GM19351 (cell line): Measurements from ENCODE around the gene UCMA.
A peak's percentile ranks its signal among the peaks of the same experiment; 100 is the strongest.
"Not testable (repeated sequence)": the region's sequence is repeated elsewhere in the genome, so short reads cannot be mapped to it uniquely, and the experiment has no call there.

Experiments used
- ATAC-seq: cut with Tn5 transposase; IDR thresholded peaks from one replicate; pipeline ENCODE4 v1.9.1; 2021; ENCODE audit warnings: mild to moderate bottlenecking, moderate library complexity; ENCODE audit not compliant: unreplicated experiment

The UCMA gene

DNA sequence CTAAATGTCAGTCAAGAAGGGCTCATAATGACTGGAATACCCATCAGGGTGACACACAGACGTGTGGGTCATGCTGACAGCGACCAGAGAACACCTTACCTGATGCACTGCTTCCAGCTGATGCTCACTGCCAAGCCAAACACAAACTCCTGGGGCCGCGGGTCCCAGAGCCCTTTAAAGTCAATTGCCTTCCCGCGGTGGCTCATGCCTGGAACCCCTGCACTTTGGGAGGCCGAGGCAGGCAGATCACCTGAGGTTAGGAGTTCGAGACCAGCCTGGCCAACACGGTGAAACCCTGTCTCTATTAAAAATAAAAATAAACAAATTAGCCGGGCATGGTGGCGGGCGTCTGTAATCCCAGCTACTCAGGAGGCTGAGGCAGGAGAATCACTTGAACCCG is 562 bp upstream of the UCMA start:
- ATAC-seq: not testable (repeated sequence)

DNA sequence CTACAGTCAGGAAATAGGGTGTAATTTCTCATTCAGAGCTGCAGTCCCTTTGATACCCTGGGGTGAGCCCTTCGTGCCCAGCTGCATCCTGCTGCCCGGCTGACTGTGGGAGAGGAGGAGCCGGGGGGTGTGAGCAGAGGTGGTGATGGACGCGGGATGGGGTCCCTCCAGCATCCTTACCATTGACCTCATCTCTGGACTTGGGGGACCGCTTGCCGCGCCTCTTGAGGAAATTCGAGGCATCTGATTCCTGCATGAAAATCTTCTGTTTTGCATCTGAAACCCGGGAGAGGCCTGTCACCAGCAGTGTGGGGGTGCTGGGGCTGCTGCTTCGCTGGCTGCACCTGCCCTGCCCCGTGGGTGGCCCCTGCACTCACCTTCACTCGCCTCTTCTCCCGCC is 816 bp downstream of the UCMA start:
- no peak for ATAC-seq

DNA sequence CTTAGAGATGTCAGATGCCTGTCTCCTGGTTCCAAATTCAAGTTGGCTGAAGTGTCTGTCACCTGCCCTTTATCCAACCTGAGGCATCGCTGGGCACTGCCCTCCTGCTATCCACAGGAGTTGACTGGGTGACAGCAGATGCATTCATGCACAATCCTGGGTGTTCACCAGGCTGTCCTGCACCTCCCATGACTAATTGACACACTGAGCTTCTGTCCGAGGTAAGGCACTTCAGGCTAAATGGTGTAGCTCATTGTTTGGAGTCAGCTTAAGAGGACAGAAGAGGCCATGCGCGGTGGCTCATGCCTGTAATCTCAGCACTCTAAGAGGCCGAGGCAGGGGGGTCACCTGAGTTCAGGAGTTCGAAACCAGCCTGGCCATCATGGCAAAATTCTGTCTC is 2.4 kb downstream of the UCMA start:
- ATAC-seq: no peak

DNA sequence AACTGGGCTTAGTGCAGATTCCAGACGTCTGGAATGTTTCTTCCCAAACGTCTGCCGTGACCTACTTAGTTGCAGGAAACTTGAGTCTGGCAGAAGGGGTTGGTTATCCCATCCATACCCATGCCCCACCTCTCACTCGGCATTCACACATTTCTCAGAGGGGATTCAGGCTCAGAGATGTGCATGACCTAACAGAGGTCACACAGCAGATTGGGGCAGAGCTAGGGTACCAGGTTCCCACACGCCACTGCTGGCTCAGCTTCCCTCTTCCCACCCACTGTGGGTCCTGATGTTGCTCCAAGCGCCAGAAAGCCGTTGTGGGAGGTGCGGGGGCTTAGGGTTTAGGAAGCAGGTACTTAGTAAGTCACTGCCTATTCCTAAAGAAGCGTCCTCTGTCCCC is 3.0 kb downstream of the UCMA start:
- no peak for ATAC-seq

DNA sequence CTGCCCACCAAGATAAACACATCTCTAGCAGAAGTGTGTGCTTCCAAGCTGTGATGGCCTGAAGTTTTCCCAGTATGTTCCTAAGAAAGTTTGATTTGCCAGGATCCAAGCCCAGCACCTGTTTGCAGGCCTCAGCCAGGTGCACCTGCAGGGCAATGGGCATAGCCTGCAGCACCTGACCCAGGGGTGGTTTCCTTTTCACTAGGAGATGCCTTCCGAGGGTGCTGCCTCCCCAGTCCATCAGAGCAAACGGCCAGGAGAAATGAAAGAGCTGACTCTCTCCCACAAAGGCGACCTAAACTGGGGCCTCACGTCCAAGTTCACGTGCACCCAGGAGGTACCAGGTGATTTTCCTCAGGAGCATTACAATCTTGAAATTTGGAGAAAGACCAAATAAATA is 7.1 kb downstream of the UCMA start:
- no peak for ATAC-seq

DNA sequence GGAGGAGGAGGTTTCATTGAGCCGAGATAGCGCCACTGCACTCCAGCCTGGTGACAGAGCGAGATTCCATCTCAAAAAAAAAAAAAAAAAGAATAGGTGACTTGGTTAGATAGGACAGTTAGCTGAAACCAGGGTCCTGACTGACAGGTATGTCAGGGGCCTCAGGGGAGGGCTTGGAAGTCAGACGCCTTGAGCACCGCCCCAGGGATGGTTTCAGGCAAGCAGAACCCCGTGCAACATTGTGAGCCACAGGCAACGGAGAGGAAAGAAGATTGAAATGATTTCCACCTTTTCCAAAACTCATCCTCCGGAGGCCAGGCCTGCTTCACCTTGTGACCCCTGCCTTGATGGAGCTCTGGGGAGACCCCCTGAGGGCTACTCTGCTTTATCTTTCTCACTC is 8.6 kb downstream of the UCMA start:
- no peak for ATAC-seq

DNA sequence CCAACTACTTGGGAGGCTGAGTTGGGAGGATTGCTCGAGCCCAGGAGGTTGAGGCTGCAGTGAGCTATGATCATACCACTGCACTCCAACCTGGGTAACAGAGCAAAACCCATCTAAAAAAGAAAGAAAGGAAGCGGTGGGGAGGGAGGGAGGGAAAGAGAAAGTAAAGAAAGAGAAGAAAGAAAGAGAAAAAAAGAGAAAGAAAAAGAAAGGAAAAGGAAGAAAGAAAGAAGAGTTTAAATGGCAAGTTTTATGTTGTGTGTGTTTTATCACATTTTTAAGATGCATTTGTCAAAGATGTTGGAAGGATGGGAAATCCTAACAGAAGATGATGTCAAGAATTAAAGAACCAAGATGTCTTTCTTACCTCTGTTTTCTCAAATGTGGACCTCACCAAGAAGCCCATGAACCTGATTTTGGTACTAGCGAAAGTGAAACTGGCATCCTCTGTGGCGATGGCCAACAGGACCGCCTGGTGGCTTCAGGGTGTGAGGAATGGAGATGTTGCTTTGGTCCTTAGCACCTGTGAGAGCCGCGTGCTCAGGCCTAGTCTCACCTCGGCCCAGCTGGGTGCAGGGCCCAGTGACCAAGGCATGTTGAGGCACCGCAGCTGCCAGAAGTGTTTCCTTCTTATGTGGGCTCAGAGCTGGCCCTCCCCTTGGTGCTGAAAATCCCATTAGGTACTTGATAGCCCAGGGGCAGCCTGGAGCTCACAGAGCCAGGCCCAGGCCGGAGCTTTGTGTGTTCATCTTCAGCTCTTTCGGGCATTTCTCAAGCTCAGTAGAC is 9.8 kb downstream of the UCMA start:
- no peak for ATAC-seq

DNA sequence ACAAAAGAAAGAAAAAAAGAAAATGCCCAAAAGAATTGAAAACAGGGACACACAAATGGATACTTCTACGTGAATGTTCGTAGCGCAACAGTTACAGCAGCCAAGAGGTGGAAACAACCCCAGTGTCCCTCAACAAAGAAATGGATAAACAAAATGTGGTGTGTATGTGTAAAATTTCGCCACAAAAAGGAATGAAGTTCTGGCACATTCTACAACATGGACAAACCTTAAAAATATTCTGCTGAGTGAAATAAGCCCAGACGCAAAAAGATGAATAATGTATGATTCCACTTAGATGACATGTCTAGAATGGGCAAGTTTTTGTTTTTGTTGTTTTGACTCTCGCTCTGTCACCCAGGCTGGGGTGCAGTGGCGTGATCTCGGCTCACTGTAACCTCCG is 10.9 kb downstream of the UCMA start:
- no peak for ATAC-seq

DNA sequence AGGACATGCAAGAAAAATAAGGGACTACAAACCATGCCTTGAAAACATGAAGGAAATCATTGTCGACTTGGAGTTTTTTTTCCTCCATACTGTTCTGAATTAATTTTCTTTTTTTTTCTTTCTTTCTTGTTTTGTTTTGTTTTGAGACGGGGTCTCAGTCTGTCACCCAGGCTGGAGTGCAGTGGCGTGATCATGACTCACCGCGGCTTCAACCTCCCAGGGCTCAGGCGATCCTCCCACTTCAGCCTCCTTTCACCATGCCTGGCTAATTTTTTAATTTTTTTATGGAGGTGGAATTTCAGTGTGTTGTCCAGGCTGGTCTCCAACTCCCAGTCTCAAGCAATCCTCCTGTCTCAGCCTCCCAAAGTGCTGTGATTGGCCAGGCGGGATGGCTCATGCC is 11.6 kb downstream of the UCMA start:
- no peak for ATAC-seq

DNA sequence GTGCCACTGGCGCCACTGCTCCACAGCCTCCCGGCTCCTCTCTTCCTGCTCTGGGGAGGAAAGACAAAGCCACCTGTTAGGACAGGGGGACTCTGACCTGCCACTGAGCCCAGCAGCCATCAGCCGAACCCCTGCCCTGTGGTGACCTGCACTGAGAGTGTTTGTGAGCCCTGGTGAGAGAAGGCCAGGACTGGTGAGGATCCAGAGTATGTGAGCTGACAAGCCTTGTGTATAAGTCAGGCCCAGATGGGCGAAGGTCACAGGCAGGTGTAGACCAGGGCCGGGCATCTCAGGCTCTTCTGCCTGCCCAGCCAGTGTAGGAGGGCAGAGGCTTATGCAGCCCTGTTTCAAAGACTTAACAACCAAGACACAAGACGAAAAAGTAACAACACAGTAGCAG is 12.0 kb downstream of the UCMA start:
- no peak for ATAC-seq

DNA sequence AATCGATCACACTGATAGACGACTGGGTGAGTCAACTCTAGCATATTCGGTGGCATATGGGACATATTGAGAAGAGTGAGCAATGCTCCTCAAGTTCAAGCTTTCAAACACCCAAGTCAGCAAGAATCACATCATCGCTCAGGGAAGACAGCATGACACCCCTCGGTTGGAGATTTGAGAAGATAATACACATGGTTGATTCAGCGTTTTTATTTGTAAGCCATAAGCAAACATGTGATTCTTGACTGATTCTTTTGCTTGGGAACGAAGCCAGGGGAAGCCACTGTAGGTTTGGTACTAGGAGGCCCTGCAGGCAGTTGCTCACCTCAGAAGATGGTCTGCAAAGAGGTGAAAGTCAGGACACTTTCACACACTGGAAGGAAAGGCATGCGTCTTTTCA is 12.6 kb downstream of the UCMA start:
- no peak for ATAC-seq

DNA sequence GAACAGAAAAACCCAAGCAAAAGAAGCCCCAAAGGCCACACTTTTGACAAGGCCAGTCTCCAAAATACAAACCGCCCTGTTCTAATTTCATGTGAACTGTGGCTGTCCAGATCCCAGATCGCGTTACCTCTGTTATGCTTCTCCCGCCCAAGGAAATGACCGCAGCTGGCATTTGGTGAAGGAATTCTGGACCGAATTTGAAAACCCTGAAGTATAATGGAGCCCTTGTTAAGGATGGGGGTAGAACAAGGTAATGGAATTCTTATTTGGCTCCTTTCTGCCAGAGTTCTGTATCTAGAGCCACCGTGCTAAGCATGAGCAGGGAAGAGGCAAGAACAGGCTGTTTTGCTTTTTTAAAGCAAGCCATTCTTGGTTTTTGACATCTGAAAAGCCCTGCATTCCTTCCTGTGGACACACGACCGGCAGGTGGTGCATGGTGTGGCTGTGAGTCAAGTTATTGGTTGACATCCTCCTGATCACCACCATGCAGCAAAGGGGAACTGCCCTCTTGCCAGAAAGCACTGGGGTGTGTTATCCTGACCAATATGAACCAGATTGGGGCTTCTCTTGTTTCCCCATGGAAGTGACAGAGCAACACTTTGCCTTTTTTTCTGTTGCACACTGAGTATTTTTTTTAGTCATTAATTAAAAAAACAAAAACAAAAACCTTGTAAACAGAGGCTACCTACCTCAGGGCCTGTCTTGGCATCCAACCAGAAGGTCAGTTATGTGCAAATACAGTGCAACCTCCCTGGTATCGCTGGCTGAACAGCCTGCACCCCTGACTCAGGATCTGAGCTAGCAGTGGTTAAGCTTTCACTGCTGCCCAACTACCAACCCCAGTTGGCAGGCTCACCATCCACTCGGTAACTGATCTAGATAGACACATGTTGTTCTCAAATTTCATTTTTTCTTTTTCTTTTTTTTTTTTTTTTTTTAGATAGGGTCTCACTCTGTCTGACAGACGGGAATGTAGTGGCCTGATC is 14.2 kb downstream of the UCMA start:
- peak; percentile 87 for ATAC-seq

DNA sequence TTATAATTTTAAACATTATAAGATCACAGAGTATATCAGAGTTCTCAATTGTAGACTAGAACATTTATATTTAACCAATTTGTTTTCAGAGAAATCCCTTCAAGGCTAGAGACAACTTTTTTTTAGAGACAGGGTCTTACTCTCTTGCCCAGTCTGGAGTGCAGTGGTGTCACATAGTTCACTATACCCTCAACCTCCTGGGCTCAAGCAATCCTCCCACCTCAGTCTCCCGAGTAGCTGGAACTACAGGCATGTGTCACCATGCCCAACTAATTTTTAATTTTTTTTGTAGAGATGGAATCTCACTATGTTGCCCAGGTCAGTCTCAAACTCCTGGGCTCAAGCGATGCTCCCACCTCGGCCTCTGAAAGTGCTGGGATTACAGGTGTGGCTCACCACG is 15.3 kb downstream of the UCMA start:
- ATAC-seq: no peak

DNA sequence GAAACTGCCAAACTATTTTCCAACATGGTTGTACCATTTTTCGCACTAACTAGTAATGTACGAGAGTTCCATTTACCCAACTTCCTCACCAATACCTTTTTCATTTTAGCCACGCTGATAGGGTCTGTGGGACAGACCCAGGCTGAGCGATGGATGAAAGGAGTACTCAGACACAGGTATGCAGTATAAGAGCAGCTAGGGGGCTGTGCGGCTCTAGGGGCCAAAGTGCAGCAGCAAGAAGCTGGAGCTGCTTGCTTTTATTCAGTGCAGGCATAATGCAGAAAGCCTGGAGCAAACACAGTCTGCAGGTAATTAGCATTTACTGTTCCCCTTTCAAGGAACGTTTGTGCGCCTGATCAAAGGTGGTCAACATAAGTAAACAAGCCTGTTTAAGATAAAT is 21.0 kb downstream of the UCMA start:
- ATAC-seq: no peak

DNA sequence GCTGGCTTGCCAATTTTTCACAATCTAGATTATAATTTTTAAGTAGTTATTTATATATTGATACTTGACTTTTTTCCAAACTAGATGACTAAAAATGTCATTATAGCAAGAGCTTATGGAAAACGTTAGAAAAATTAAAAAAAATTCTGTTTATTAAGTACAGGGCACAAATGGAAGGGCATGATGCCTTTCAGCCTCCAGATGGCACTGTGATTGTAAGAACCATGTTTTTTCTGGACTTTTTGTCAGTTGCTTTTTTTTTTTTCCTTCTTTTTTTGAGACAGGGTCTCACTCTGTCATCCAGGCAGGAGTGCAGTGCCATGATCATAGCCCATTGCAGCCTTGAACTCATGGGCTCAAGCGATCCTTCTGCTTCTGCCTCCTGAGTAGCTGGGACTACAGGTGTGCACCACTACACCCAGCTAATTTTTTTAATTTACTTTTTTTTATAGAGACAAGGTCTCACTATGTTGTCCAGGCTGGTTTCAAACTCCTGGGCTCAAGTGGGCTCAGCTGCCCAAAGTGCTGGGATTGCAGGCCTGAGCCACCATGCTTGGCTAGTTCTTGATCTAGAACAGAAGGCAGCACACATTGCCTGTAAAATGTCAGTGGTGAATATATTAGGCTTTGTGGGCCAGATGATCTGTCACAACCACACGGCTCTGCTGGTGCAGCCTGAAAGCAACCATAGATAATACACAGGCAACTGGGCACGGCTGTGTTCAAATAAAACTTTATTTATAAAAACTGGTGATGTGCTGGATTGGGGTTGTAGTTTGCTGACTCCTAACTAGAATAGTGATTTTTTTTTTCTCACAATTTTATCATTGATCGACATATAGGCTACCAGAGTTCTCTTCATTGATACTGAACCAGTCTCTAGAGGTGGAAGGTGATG is 27.4 kb downstream of the UCMA start:
- ATAC-seq: no peak

DNA sequence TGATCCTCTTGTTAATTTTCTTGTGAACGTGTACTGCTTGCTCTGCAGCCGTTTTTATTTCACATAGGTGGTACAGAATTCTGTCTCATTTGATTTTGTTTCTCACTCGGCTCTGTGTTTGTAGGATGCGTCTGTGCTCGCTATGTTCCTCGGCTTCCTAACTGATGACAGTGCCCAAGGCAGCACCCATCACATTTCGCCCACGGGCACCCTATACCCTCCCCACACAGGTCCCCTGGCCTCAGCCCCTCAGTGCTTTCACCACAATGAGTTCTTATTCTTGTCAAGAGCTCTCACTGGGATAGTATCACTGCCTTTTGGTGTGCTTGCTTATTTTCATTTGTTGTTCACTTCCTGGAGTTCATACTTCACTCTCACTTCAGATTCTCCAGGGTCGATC is 28.1 kb downstream of the UCMA start:
- no peak for ATAC-seq

DNA sequence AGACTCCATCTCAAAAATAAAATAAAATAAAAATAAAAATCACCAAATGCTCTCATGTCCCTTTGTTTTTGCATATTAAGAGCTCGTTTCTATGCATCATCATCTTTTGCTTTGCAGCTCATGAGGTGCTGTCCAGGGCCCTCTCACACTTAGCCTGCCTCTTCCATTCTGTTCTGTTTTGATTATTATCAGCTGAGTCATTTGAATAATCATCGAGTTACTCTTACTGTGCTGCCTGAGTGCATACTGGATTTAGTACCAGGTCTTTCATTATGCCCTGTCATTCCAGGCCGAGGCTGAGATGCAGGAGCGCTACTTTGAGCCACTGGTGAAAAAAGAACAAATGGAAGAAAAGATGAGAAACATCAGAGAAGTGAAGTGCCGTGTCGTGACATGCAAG is 33.0 kb downstream of the UCMA start:
- no peak for ATAC-seq

DNA sequence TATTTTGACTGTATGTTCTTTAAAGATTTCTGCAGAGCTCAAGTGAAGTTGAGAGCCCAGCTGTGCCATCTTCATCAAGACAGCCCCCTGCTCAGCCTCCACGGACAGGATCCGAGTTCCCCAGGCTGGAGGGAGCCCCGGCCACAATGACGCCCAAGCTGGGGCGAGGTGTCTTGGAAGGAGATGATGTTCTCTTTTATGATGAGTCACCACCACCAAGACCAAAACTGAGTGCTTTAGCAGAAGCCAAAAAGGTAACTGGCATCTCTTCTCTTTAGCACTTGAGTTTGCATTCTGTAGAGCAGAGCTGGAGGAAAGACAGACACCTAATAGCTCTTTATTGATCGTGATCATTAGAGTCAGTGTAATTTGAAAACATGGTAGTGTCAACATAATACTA is 39.2 kb downstream of the UCMA start:
- no peak for ATAC-seq

DNA sequence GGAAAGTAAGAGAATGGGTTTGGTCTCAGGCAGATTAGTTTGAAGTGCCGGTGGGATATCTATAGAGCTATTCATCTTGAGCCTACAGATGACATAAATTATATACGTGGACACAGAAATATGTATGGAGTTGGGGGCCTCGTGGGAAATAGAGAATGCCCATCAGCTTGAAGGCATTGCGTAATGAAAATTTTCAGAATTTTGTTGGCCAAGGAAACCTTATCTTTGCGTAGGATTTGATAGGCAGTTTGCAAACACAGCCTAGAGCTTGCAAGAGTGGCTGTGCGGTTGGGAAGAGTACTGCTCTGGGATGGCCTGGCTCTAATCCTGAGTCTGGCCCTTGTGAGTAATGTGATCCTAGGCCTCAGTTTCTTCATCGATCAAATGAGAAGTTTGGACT is 40.5 kb downstream of the UCMA start:
- ATAC-seq: no peak

DNA sequence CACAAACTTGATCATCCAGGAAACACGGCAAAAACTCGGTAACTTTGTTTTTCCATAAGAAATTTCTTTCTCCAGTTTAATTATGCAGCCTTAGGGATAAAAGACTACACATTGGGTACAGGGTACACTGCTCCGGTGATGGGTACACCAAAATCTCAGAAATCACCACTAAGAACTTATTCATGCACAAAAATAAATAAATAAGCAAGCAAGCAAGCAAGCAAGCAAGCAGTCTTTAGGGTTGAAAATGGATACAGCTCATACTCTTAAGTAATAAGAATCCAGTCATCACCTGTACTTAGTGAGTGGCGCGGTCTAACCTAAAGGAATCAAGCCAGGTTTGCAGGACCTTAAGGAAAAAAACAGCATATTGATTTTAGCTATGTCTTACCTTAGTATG is 42.8 kb downstream of the UCMA start:
- no peak for ATAC-seq

DNA sequence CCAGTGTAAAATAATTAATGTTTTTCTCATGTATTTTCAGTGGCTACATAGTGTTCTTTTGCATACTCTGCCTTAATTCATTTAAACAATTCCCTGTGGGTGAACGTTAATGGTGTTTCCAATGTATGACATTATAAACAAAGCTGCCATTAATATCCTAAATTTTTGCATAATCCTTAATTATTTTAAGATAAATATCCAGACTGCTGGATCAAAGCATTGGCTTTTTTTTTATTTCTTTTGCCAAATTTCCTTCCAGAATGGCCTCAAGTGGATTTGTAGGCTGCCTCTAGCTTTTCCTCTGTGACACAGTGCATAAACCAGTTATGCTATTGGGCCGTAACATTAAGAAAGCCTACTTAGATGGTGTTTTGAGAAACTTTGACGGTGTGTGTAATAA is 43.4 kb downstream of the UCMA start:
- no peak for ATAC-seq
